H9 (cell line): ENCODE data around the gene F11. TPM values are rescaled to one million over a fixed set of nuclear protein-coding genes. Genes with fewer than 3 reads are reported as not detected.

ENCODE experiments used
- DNase-seq: peaks from one replicate; pipeline ENCODE4 v3.0.0-alpha.2; 2017
- H2AFZ ChIP-seq: one replicate; pipeline ENCODE4 v1.6.1; 2013; ENCODE audit warnings: mild to moderate bottlenecking, low read length, control low read depth, moderate library complexity
- H2AK5ac ChIP-seq: 2 replicates; pipeline ENCODE4 v1.6.1; 2013; ENCODE audit warnings: low read length, control low read depth, mixed read lengths; ENCODE audit not compliant: insufficient read length
- H2BK120ac ChIP-seq: one replicate; pipeline ENCODE4 v1.6.1; 2013; ENCODE audit warnings: low read depth, mild to moderate bottlenecking, low read length, control low read depth, inconsistent platforms; ENCODE audit not compliant: poor library complexity, severe bottlenecking
- H2BK12ac ChIP-seq: 2 replicates; pipeline ENCODE4 v1.6.1; 2013; ENCODE audit warnings: low read length, control low read depth, mixed read lengths, low read depth; ENCODE audit not compliant: insufficient read length
- H2BK15ac ChIP-seq: 2 replicates; pipeline ENCODE4 v1.6.1; 2013; ENCODE audit warnings: low read depth, low read length, control low read depth
- H2BK20ac ChIP-seq: one replicate; pipeline ENCODE4 v1.6.1; 2013; ENCODE audit warnings: low read depth, mild to moderate bottlenecking, low read length, control low read depth, inconsistent platforms; ENCODE audit not compliant: poor library complexity, severe bottlenecking
- H2BK5ac ChIP-seq: 2 replicates; pipeline ENCODE4 v1.6.1; 2013; ENCODE audit warnings: low read length, control low read depth, mixed read lengths; ENCODE audit not compliant: insufficient read length
- H3K14ac ChIP-seq: 2 replicates; pipeline ENCODE4 v1.6.1; 2013; ENCODE audit warnings: low read length, control low read depth; ENCODE audit not compliant: insufficient read depth
- H3K18ac ChIP-seq: 2 replicates; pipeline ENCODE4 v1.6.1; 2013; ENCODE audit warnings: low read depth, mild to moderate bottlenecking, mixed read lengths, low read length, control low read depth; ENCODE audit not compliant: insufficient read length
- H3K23ac ChIP-seq: 2 replicates; pipeline ENCODE4 v1.6.1; 2013; ENCODE audit warnings: low read length, control low read depth, mixed read lengths, low read depth; ENCODE audit not compliant: insufficient read length
- H3K23me2 ChIP-seq: 2 replicates; pipeline ENCODE4 v1.6.1; 2013; ENCODE audit warnings: low read depth, mild to moderate bottlenecking, mixed read lengths, low read length, control low read depth; ENCODE audit not compliant: insufficient read length, poor library complexity, severe bottlenecking
- H3K27ac ChIP-seq: 2 replicates; pipeline ENCODE4 v1.5.1; 2013; ENCODE audit warnings: low read length, control low read depth, mixed read lengths, low read depth; ENCODE audit not compliant: insufficient read length
- H3K27me3 ChIP-seq: 2 replicates; pipeline ENCODE4 v1.6.1; 2013; ENCODE audit warnings: low read length, control low read depth, inconsistent platforms; ENCODE audit not compliant: insufficient read depth
- H3K4ac ChIP-seq: 2 replicates; pipeline ENCODE4 v1.6.1; 2013; ENCODE audit warnings: low read depth, mild to moderate bottlenecking, control low read depth, inconsistent platforms, low read length, moderate library complexity
- H3K4me1 ChIP-seq: 2 replicates; pipeline ENCODE4 v1.6.1; 2013; ENCODE audit warnings: low read length, control low read depth, inconsistent platforms; ENCODE audit not compliant: insufficient read depth
- H3K4me2 ChIP-seq: 2 replicates; pipeline ENCODE4 v1.6.1; 2013; ENCODE audit warnings: low read length, control low read depth, mixed read lengths; ENCODE audit not compliant: insufficient read length, insufficient read depth
- H3K56ac ChIP-seq: 2 replicates; pipeline ENCODE4 v1.6.1; 2013; ENCODE audit warnings: low read depth, mild to moderate bottlenecking, mixed read lengths, low read length, control low read depth; ENCODE audit not compliant: insufficient read length
- H3K79me1 ChIP-seq: 2 replicates; pipeline ENCODE4 v1.6.1; 2013; ENCODE audit warnings: low read depth, mild to moderate bottlenecking, moderate library complexity, low read length, control low read depth, inconsistent platforms; ENCODE audit not compliant: insufficient read depth, poor library complexity, severe bottlenecking
- H3K79me2 ChIP-seq: 2 replicates; pipeline ENCODE4 v1.6.1; 2013; ENCODE audit warnings: low read length, control low read depth, inconsistent platforms; ENCODE audit not compliant: insufficient read depth
- H3K9ac ChIP-seq: 2 replicates; pipeline ENCODE4 v1.6.1; 2013; ENCODE audit warnings: low read length, control low read depth, mixed read lengths; ENCODE audit not compliant: insufficient read length; ENCODE audit errors: extremely low read depth
- H3K9me3 ChIP-seq: one replicate; pipeline ENCODE4 v1.6.1; 2013; ENCODE audit warnings: low read depth, low read length, inconsistent platforms; ENCODE audit not compliant: control insufficient read depth
- H3T11ph ChIP-seq: one replicate; pipeline ENCODE4 v1.6.1; 2013; ENCODE audit warnings: mild to moderate bottlenecking, low read length, control low read depth, inconsistent platforms
- H4K20me1 ChIP-seq: one replicate; pipeline ENCODE4 v1.6.1; 2013; ENCODE audit not compliant: control insufficient read depth, insufficient read length, insufficient read depth
- H4K5ac ChIP-seq: 2 replicates; pipeline ENCODE4 v1.6.1; 2013; ENCODE audit warnings: low read depth, mild to moderate bottlenecking, mixed read lengths, low read length, control low read depth; ENCODE audit not compliant: insufficient read length
- H4K8ac ChIP-seq: replicated peaks from 2 replicates; pipeline ENCODE4 v1.6.1; 2013; ENCODE audit warnings: low read length, control low read depth, mixed read lengths, low read depth; ENCODE audit not compliant: insufficient read length
- H4K91ac ChIP-seq: 2 replicates; pipeline ENCODE4 v1.6.1; 2013; ENCODE audit warnings: low read depth, mild to moderate bottlenecking, moderate library complexity, mixed read lengths, low read length, control low read depth; ENCODE audit not compliant: insufficient read length
- H3K27ac Mint-ChIP-seq, 3 experiments: 2 replicates in 2 of 3; 3 replicates in 1 of 3; pipeline ENCODE4 v1.8.0; 2020 to 2021; ENCODE audit warnings: mixed read lengths in 3 of 3, mild to moderate bottlenecking in 1 of 3, moderate library complexity in 1 of 3
- H3K27me3 Mint-ChIP-seq: 2 replicates; pipeline ENCODE4 v1.8.0; 2021; ENCODE audit warnings: low read depth, mild to moderate bottlenecking, moderate library complexity, mixed read lengths
- H3K36me3 Mint-ChIP-seq, 3 experiments: 2 replicates in 2 of 3; 3 replicates in 1 of 3; pipeline ENCODE4 v1.8.0; 2020 to 2021; ENCODE audit warnings: low read depth in 3 of 3, mixed read lengths in 3 of 3; ENCODE audit not compliant: insufficient read depth in 1 of 3
- H3K4me1 Mint-ChIP-seq, 2 experiments: 2 replicates each; pipeline ENCODE4 v1.8.0; 2020; ENCODE audit warnings: mixed read lengths in 2 of 2
- H3K4me3 Mint-ChIP-seq, 2 experiments: 2 replicates in 1 of 2; 3 replicates in 1 of 2; pipeline ENCODE4 v1.8.0; 2020 to 2021; ENCODE audit warnings: mild to moderate bottlenecking in 2 of 2, mixed read lengths in 2 of 2, moderate library complexity in 1 of 2
- H3K9me3 Mint-ChIP-seq, 2 experiments: 2 replicates in 1 of 2; 3 replicates in 1 of 2; pipeline ENCODE4 v1.8.0; 2020; ENCODE audit warnings: mild to moderate bottlenecking in 2 of 2, mixed read lengths in 2 of 2, moderate library complexity in 1 of 2
- WGBS: extraction: QIAGEN DNeasy Blood & Tissue Kit; methylation state at CpG from one replicate; pipeline ENCODE4 v1.1.7; 2013; ENCODE audit warnings: missing lambda C conversion rate, low lambda C conversion rate, mixed read lengths; ENCODE audit not compliant: insufficient read length; ENCODE audit errors: extremely low coverage; 5-methylcytosine and 5-hydroxymethylcytosine counted together
- total RNA-seq: library from RNA; stranded (reverse); gene quantifications from 2 replicates; pipeline ENCODE4 v1.2.1, GENCODE V29; 2021
- TF ChIP-seq, protein P1 (sequence below): fragments of 200-600 bp; sonication (generic); conservative IDR thresholded peaks from 3 replicates; pipeline ENCODE4 v1.8.0; 2021; ENCODE audit warnings: antibody characterized with exemption, mild to moderate bottlenecking

F11 gene
- total RNA-seq, 1 experiment from 2014 or later = 0.50 TPM

DNA sequence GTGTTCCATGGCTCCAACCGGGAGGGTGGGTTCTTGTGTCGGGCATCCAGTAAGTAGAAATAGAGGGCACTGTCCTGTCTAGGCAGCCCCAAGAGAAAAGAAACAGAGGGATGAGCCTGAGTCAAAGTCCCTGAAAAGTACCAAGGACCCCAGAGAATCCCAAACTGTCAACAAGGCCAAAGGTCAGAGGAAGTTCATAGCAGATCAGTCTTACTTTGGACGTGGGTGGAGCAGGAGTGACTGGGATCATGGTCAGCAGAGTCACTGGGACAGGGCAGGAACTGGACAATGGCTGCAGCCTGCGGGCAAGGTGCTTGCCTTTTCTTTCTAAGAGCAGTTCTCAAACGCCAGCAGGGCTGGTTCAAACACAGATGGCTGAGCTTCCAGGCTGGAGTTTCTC lies 17.3 kb downstream of the F11 start:
- Mint-ChIP-seq H3K4me1 (peaks cover 3 to 9% of the 10 kb centered on the region in 2 experiments; a peak in 2 of 4 replicates), H3K4me3 (no peak overlapping the region), H3K36me3 (no peaks in the 10 kb centered on the region), H3K27me3 (no peaks in the 10 kb centered on the region), H3K27ac (no peak overlapping the region; a peak in 1 of 7 replicates), H3K9me3 (no peaks in the 10 kb centered on the region)
- no peak overlapping the region for H3K23ac ChIP-seq
- no peak overlapping the region for H2BK120ac ChIP-seq
- H2BK12ac ChIP-seq = no peak overlapping the region
- H3K79me2 ChIP-seq = no peaks in the 10 kb centered on the region
- H3K27me3 ChIP-seq = no peaks in the 10 kb centered on the region
- H4K8ac ChIP-seq = no peak overlapping the region
- no peaks in the 10 kb centered on the region for H3K9me3 ChIP-seq
- no peaks in the 10 kb centered on the region for H3K23me2 ChIP-seq
- no CpG with 5 or more reads among the region's 5 CpGs for WGBS
- no peak overlapping the region for H3K18ac ChIP-seq
- no peak overlapping the region for H2AK5ac ChIP-seq
- no peak overlapping the region for H2BK15ac ChIP-seq
- no peak overlapping the region for H4K5ac ChIP-seq
- H3K27ac ChIP-seq = no peak overlapping the region
- DNase-seq = no peak
- no peaks in the 10 kb centered on the region for H3K4me1 ChIP-seq
- TF ChIP-seq, protein P1, sequence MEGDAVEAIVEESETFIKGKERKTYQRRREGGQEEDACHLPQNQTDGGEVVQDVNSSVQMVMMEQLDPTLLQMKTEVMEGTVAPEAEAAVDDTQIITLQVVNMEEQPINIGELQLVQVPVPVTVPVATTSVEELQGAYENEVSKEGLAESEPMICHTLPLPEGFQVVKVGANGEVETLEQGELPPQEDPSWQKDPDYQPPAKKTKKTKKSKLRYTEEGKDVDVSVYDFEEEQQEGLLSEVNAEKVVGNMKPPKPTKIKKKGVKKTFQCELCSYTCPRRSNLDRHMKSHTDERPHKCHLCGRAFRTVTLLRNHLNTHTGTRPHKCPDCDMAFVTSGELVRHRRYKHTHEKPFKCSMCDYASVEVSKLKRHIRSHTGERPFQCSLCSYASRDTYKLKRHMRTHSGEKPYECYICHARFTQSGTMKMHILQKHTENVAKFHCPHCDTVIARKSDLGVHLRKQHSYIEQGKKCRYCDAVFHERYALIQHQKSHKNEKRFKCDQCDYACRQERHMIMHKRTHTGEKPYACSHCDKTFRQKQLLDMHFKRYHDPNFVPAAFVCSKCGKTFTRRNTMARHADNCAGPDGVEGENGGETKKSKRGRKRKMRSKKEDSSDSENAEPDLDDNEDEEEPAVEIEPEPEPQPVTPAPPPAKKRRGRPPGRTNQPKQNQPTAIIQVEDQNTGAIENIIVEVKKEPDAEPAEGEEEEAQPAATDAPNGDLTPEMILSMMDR = no peak
- no peak overlapping the region for H3K4ac ChIP-seq
- no peak overlapping the region for H3K56ac ChIP-seq
- no peaks in the 10 kb centered on the region for H4K20me1 ChIP-seq
- H3T11ph ChIP-seq = no peak overlapping the region
- no peak overlapping the region for H2AFZ ChIP-seq
- no peak overlapping the region for H2BK20ac ChIP-seq
- no peak overlapping the region for H3K9ac ChIP-seq
- H2BK5ac ChIP-seq = no peak overlapping the region
- H4K91ac ChIP-seq = no peak overlapping the region
- H3K14ac ChIP-seq = no peak overlapping the region
- H3K79me1 ChIP-seq = no peaks in the 10 kb centered on the region
- H3K4me2 ChIP-seq = no peak overlapping the region
